ENCODE results near the gene CCS.
"Not testable (repeated sequence)": the region's sequence is repeated elsewhere in the genome, so short reads cannot be mapped to it uniquely, and the experiment has no call there.

DNA sequence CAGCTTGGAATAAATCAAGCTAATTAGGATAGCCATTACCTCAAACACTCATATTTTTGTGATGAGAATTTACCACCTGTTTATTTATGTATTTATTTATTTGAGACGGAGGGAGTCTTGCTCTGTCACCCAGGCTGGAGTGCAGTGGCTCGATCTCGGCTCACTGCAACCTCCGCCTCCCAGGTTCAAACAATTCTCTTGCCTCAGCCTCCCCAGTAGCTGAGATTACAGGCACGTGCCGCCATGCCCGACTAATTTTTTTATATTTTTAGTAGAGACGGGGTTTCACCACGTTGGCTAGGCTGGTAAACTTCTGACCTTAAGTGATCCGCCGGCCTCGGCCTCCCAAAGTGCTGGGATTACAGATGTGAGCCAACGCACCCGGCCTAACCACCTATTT lies 48.0 kb upstream of the CCS start:
- TF ChIP-seq, protein P1, sequence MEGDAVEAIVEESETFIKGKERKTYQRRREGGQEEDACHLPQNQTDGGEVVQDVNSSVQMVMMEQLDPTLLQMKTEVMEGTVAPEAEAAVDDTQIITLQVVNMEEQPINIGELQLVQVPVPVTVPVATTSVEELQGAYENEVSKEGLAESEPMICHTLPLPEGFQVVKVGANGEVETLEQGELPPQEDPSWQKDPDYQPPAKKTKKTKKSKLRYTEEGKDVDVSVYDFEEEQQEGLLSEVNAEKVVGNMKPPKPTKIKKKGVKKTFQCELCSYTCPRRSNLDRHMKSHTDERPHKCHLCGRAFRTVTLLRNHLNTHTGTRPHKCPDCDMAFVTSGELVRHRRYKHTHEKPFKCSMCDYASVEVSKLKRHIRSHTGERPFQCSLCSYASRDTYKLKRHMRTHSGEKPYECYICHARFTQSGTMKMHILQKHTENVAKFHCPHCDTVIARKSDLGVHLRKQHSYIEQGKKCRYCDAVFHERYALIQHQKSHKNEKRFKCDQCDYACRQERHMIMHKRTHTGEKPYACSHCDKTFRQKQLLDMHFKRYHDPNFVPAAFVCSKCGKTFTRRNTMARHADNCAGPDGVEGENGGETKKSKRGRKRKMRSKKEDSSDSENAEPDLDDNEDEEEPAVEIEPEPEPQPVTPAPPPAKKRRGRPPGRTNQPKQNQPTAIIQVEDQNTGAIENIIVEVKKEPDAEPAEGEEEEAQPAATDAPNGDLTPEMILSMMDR (IDR thresholded peaks at IDR 0.05), result not testable (repeated sequence)
- not testable (repeated sequence) for TF ChIP-seq POLR2AphosphoS5, POLR2A (IDR thresholded peaks at IDR 0.05)
